Raji (cell line): ENCODE results near the gene APOA5.

ENCODE experiments used
- POLR2A ChIP-seq: IDR thresholded peaks from 2 replicates; pipeline ENCODE4 v1.6.1; 2011; ENCODE audit warnings: low read depth, low read length, control low read depth; ENCODE audit not compliant: insufficient read depth

Gene APOA5

DNA sequence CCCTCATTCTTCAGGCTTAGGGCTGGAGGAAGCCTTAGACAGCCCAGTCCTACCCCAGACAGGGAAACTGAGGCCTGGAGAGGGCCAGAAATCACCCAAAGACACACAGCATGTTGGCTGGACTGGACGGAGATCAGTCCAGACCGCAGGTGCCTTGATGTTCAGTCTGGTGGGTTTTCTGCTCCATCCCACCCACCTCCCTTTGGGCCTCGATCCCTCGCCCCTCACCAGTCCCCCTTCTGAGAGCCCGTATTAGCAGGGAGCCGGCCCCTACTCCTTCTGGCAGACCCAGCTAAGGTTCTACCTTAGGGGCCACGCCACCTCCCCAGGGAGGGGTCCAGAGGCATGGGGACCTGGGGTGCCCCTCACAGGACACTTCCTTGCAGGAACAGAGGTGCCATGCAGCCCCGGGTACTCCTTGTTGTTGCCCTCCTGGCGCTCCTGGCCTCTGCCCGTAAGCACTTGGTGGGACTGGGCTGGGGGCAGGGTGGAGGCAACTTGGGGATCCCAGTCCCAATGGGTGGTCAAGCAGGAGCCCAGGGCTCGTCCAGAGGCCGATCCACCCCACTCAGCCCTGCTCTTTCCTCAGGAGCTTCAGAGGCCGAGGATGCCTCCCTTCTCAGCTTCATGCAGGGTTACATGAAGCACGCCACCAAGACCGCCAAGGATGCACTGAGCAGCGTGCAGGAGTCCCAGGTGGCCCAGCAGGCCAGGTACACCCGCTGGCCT is 38.7 kb upstream of the APOA5 start:
- no peak for TF ChIP-seq POLR2A

DNA sequence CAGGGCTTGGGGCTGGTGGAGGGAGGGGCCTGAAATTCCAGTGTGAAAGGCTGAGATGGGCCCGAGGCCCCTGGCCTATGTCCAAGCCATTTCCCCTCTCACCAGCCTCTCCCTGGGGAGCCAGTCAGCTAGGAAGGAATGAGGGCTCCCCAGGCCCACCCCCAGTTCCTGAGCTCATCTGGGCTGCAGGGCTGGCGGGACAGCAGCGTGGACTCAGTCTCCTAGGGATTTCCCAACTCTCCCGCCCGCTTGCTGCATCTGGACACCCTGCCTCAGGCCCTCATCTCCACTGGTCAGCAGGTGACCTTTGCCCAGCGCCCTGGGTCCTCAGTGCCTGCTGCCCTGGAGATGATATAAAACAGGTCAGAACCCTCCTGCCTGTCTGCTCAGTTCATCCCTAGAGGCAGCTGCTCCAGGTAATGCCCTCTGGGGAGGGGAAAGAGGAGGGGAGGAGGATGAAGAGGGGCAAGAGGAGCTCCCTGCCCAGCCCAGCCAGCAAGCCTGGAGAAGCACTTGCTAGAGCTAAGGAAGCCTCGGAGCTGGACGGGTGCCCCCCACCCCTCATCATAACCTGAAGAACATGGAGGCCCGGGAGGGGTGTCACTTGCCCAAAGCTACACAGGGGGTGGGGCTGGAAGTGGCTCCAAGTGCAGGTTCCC is 38.0 kb upstream of the APOA5 start, which contains the start of gene APOC3:
Gene APOC3, plus strand, starts transcription at position 383 of the 659 bp plus-strand sequence. CDS start 676 bp downstream, outside the sequence.
- no peak for TF ChIP-seq POLR2A

DNA sequence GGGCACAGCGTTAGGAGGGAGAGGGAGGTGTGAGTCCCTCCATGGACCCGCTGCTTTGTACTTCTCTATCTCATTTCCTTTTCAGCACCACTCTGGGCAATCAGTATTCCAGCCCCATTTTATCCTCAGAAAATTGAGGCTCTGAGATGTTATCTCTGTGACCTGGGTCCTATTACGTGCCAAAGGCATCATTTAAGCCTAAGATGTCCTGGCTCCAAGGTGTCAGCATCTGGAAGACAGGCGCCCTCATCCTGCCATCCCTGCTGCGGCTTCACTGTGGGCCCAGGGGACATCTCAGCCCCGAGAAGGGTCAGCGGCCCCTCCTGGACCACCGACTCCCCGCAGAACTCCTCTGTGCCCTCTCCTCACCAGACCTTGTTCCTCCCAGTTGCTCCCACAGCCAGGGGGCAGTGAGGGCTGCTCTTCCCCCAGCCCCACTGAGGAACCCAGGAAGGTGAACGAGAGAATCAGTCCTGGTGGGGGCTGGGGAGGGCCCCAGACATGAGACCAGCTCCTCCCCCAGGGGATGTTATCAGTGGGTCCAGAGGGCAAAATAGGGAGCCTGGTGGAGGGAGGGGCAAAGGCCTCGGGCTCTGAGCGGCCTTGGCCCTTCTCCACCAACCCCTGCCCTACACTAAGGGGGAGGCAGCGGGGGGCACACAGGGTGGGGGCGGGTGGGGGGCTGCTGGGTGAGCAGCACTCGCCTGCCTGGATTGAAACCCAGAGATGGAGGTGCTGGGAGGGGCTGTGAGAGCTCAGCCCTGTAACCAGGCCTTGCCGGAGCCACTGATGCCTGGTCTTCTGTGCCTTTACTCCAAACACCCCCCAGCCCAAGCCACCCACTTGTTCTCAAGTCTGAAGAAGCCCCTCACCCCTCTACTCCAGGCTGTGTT is 37.2 kb upstream of the APOA5 start:
- no peak for TF ChIP-seq POLR2A

DNA sequence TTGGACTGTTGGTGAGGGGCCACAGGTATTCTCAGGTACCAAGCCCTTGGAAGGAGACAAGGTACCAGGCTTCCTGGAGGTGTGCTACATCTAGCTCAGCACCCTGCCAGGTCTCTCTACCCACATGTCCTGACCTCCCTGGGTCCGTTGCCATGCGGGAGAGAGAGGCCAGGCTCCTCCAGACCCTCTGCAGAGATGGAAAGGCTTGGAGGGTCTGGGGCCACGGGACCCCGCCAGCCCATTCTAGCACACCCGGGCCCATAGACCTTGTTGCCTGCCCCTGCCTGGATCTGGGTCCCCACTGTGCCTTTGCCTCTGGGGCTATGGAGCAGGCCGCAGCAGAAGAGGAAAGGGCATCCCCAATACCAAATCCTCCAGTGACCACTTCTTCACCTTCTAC is 35.8 kb upstream of the APOA5 start:
- TF ChIP-seq POLR2A, result no peak

DNA sequence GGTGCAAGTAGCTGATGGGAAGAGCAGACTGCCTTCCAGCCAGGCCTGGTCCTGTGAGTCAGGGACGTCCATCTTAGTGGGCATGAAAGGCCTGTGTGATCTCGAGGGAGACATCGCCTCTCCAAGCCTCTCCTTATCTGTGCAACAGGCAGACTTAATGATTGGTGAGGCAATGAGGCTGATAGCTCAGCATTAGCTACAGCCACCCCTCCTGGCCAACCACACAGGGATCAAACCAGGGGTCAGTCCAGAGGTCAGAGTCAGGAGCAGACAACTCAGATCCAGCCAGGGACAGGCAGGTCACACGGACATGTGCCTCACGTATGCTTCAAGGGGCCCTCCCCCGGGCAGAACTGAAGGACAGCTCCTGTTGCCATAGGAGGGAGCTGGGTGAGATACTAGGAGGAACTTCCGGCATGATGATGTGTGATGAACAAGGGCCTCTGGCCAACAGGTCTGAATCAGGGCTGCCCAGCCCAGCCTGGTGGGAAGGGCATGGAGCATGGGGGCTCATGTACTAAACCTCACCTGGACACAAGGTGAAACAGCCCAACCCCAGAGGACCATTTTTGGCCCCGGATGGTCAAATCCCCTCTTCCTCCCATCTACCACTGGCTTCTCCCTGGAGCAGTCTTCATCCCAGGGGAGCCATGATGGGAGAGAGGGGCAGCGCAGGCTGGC is 35.2 kb upstream of the APOA5 start:
- TF ChIP-seq POLR2A, result no peak

DNA sequence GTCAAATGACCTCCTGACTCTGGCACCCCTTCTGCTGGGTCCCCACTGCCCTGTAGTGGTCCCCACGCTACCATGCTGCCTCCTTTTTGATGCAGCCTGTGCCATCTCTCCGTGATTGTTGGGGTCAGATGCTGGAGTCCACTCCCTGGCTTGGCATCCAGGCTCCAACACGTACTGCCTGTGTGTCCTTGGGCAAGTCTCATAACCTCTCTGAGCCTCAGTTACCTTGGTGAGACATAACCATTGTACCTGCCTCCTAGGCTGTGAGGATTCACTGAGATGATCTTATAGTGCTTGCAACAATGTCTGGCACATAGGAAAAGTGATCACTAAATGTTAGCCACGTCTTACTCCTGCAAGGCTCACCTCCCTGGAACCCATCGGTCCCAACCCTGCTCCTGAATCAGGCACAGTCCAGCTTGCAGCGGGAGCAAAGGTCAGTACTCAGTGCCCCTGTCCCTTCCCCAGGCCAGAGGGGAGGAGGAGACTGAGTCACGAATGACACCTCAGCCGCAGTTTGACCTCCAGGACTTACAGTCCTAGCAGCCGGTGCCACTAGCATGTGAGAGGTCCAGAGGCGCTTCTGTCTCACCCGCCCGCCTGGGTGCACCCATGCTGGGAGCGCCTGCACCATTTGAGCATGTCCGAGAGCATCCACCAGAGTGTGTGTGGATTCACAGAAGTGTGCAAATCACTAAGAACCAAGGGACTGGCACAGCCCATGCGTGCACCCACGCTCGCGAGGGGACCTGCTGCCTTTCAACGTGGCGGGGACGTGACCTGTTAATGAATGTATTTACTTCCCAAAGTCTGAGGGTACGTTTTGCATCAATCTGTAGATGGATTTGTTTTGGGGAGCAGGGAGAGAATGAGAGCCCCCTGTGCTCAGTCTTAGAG is 34.4 kb upstream of the APOA5 start:
- no peak for TF ChIP-seq POLR2A

DNA sequence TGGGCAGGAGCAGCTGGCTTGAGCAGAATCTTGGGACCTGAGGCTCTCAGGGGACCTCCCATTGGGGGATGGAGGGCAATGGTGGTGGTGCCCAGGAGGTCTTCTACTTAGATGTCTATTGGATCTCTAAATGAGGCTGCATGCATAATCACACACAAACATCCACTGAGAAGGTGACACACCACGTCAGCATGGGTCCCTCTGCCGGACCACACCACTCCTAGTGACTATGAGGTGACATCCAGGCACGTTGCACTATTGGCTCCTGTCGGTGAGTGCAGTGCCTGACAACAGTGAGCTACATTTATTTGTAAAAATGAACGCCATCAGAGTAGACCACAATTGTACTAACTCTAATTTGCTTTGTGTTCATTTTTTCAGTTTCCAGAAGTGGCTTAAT is 33.8 kb upstream of the APOA5 start:
- no peak for TF ChIP-seq POLR2A

DNA sequence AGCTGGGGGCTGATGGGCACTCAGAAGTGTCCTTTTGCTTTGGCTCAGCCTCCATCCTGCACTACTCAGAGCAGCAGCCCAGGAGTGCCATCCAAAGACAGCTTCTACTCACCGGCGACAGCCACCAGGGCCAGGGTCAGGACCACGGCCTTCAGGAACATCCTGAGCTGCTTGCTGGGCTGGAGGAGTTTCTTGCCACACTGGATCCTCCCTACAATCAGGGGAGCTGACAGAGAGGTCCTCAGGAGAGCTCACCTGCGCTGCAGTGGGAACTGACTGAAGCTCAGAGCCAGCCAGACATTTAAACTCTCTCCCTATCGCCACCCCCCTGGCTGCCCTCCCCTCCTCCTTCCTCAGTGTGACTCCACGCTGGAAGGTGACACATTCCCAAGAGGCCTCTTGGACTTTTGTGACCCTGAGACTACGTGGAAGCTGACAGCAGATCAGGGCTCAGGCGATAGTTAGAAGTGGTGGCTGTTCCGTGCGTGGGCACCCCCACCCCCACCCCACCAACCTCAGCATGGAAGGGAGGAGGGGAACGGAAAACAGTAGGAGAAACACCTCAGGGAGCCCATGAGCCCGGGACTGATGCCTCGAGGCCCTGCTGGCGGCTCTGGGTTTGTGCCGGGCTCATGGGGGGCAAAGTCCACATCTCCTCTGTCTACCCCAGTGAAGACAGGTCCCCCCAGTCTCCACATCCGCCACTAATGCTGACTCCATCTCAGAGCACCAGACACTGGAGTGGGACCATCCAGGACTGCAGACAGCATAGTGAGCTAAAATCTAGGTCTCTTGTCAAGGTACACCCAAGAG is 31.6 kb upstream of the APOA5 start, which contains the start of gene APOA4:
Gene APOA4, minus strand, starts transcription at position 274 of the 813 bp plus-strand sequence. Its CDS starts 113 bp downstream, at position 161.
- TF ChIP-seq POLR2A, result no peak

DNA sequence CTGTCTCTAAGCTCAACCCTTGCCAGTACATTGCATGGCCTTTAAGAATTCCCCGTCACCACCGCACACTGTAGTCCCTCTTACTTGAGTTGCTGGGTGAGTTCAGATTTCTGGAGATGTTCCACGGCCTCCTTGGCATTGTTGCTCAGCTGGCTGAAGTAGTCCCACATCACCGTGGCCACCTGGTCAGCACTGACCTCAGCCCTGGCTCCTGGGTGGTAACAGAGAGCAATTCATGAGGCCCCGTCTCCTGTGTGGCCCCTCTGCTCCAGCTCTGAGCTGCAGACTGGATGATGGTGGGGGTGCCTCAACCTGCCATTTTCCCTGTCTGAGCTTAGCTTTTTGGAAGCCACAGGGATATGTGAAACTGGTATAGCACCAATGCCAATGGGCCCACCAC is 30.9 kb upstream of the APOA5 start:
- no peak for TF ChIP-seq POLR2A

DNA sequence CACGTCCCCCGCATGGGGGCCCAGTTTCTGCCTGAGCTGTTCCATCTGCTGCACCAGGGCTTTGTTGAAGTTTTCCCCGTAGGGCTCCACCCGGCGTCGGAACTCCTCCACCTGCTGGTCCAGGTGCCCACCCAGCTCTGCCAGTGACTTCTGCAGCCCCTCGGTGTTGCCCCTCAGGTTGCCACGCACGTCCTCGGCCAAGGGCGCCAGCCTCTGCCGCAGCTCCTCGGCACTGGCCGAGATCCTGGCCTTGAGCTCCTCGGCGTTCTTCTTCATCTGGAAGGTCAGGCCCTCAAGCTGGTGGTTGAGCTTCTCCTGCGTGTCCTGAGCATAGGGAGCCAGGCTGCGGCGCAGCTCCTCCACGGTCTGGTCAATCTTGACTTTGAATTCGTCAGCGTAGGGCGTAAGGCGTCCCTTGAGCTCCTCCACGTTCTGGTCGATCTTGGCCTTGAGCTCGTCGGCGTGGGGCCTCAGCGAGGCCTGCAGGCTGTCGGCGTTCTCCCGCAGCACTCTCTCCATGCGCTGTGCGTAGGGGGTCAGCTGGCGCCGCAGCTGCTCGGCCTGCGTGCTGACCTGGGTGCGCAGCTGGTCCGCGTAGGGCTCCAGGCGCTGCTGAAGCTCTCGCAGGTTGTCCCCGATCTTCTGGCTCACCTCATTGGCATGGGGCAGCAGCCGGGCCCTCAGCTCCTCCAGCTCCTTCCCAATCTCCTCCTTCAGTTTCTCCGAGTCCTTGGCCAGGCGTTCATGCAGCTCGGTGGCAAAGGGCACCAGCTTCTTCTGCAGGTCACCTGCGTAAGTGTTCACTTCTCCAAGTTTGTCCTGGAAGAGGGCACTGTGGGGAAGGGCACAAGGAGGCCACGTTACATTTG is 29.6 kb upstream of the APOA5 start:
- no peak for TF ChIP-seq POLR2A

DNA sequence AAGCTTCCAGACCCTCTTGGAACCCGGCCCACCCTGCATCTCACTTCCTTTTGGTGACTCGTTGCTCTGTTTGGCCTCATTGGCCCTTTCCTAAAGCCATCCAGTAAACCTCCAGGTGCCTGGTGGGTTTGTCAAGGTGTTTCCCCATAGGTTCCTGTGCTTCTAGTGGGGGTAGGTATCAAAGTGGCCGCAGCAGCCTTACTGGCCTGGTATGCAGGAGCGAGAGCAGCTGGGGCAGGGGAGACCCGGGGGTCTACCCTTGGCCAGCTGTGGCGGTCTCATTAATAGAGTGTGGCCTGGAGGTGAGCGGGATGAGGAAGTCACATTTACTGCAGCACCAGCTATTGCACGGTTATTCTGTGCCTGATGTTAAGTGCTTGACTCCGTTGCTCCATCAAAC is 27.4 kb upstream of the APOA5 start:
- TF ChIP-seq POLR2A, result no peak

DNA sequence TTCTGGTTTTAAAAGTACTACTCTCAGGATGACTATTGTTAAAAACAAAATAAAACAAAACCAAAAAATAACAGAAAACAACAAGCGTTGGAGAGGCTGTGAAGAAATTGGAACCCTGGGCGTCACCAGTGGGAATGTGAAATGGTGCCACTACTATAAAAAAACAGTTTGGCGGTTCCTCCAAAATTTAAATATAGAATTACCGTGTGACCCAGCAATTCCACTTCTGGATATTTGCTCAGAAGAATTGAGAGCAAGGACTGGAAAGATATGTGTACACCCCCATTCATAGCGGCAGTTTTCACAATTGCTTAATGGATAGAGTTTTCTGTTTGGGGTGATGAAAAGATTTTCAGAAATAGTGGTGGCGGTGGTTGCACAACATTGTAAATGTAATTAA is 22.8 kb upstream of the APOA5 start:
- TF ChIP-seq POLR2A, result no peak

DNA sequence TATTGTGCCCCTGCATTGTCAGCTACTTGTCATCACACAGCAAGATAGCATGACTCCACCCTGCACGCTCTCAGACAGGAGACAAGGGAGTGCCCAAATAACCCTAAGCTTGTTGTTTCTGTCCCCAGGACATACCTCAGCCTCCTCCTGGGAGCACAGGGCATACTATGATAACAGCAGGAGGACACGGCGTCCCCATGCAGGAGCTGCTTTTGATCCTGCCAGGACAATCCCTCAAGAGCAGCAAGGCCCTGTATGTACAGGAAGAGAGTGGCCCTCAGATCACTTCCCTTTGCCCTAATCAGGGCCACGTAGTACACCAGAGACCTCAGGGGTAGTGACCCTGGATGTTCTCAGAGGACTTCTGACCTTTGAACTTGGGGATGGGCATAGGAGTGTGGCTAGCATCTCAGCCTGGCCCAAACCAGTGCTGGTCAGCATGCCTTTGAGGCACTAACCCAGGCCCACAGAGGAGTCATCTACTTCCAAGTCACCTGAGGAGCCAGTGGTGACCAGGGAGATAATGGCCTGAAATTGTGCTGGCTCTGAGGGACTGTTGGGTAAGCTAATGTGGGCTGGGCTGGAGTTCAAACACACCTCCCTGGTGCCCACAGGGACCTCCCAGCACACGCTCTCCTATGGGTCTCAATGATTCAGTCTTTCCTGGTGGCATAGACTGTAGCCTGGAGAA is 22.2 kb upstream of the APOA5 start:
- no peak for TF ChIP-seq POLR2A
